SU-DHL-6 (cell line): Measurements from ENCODE around the gene PITPNM3.

Experiments
- H2AFZ ChIP-seq: fragments of 200-600 bp; sonication (generic); 2 replicates; pipeline ENCODE4 v1.6.1; 2014; ENCODE audit warnings: low read depth, mild to moderate bottlenecking, moderate library complexity, mixed read lengths, antibody characterized with exemption, low read length; ENCODE audit not compliant: severe bottlenecking
- H3F3A ChIP-seq: fragments of 200-600 bp; shearing (Covaris generic); 2 replicates; pipeline ENCODE4 v1.6.0; 2016; ENCODE audit warnings: antibody characterized with exemption, mild to moderate bottlenecking; ENCODE audit not compliant: insufficient read depth
- H3K27ac ChIP-seq: fragments of 200-600 bp; sonication (generic); 2 replicates; pipeline ENCODE4 v1.5.1; 2016; ENCODE audit warnings: low read depth, mild to moderate bottlenecking, low read length, moderate library complexity, mixed read lengths
- H3K27me3 ChIP-seq: fragments of 200-600 bp; sonication (generic), shearing (Covaris generic); 2 replicates; pipeline ENCODE4 v1.6.0; 2014; ENCODE audit warnings: mild to moderate bottlenecking, low read length
- H3K36me3 ChIP-seq: fragments of 200-600 bp; sonication (generic); 2 replicates; pipeline ENCODE4 v1.6.1; 2014; ENCODE audit warnings: mild to moderate bottlenecking, low read length, mixed read lengths
- H3K4me2 ChIP-seq: fragments of 300-600, 200-600 bp; shearing (Covaris generic), sonication (generic); 2 replicates; pipeline ENCODE4 v1.6.0; 2014; ENCODE audit warnings: low read length, low read depth, mild to moderate bottlenecking; ENCODE audit not compliant: poor library complexity, severe bottlenecking
- H3K4me3 ChIP-seq: fragments of 200-600 bp; sonication (generic); 2 replicates; pipeline ENCODE4 v1.5.1; 2014; ENCODE audit warnings: antibody characterized with exemption, low read length, mild to moderate bottlenecking, mixed read lengths; ENCODE audit not compliant: insufficient read depth, poor library complexity, severe bottlenecking
- H3K79me2 ChIP-seq: fragments of 200-600 bp; sonication (generic); 2 replicates; pipeline ENCODE4 v1.6.1; 2014; ENCODE audit warnings: mild to moderate bottlenecking, low read length, moderate library complexity; ENCODE audit not compliant: insufficient read depth
- H3K9ac ChIP-seq: fragments of 200-600 bp; sonication (generic); 2 replicates; pipeline ENCODE4 v1.7.0; 2014; ENCODE audit warnings: mild to moderate bottlenecking, low read length
- H3K9me2 ChIP-seq: fragments of 200-600 bp; sonication (generic); replicated peaks from 2 replicates; pipeline ENCODE4 v1.6.1; 2014; ENCODE audit warnings: low read length; ENCODE audit not compliant: insufficient read depth
- H3K9me3 ChIP-seq: fragments of 200-600 bp; sonication (generic); 2 replicates; pipeline ENCODE4 v1.6.1; 2014; ENCODE audit warnings: low read length, mixed read lengths; ENCODE audit not compliant: insufficient read depth
- H4K20me1 ChIP-seq: fragments of 200-600 bp; sonication (generic); 2 replicates; pipeline ENCODE4 v1.6.1; 2014; ENCODE audit warnings: low read depth, mild to moderate bottlenecking, antibody characterized with exemption, low read length, moderate library complexity, mixed read lengths
- CTCF ChIP-seq: fragments of 200-600 bp; sonication (generic); IDR thresholded peaks from one replicate; pipeline ENCODE4 v1.5.1; 2017; ENCODE audit warnings: antibody characterized with exemption, mild to moderate bottlenecking, low read length, moderate library complexity; ENCODE audit not compliant: insufficient read depth, poor library complexity, severe bottlenecking
- EZH2phosphoT487 ChIP-seq: fragments of 200-600 bp; sonication (generic), shearing (Covaris generic); conservative IDR thresholded peaks from 2 replicates; pipeline ENCODE4 v1.6.1; 2018; ENCODE audit warnings: mild to moderate bottlenecking, antibody characterized with exemption, low read length, moderate library complexity, mixed read lengths

PITPNM3 gene

GRCh38 chr17:6602141-6602540, 45.8 kb upstream of the PITPNM3 start:
- H3K27me3 ChIP-seq = no peaks in the 10 kb centered on the region
- H3K9ac ChIP-seq = no peak overlapping the region
- H3K9me3 ChIP-seq = no peaks in the 10 kb centered on the region
- no peaks in the 10 kb centered on the region for H3F3A ChIP-seq
- H2AFZ ChIP-seq = no peak overlapping the region
- H3K27ac ChIP-seq = no peak overlapping the region
- no peaks in the 10 kb centered on the region for H3K9me2 ChIP-seq
- no peaks in the 10 kb centered on the region for H3K79me2 ChIP-seq
- H3K4me2 ChIP-seq = no peak overlapping the region
- no peaks in the 10 kb centered on the region for H4K20me1 ChIP-seq
- peaks cover 3% of the 10 kb centered on the region; the same call in 1 of the 2 replicates for H3K36me3 ChIP-seq
- TF ChIP-seq EZH2phosphoT487 = no peak
- no peak for TF ChIP-seq CTCF
- no peak overlapping the region for H3K4me3 ChIP-seq

DNA sequence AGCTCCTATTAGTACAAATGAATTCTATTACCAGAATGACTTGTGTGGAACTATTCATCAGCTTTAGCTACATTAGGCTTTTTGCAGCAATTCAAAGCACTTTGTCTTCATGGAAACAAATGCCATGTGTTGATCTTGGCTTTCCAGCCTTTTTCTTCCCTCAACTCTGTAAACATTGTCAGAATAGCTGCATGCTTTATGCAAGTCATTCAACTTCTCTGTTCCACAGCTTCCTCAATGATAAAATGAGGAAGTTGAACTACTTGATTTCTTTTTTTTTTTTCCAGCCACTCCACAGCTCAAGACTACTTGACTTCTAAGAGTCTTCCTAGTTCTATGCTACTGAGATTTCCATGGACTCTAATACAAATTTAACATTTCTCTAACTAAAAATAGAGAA, 43.0 kb upstream of the PITPNM3 start:
- H3K4me2 ChIP-seq = no peak overlapping the region
- H3K9me2 ChIP-seq = no peaks in the 10 kb centered on the region
- no peak overlapping the region for H3K4me3 ChIP-seq
- H3F3A ChIP-seq = no peaks in the 10 kb centered on the region
- H3K79me2 ChIP-seq = no peaks in the 10 kb centered on the region
- peaks cover 3% of the 10 kb centered on the region; the same call in 1 of the 2 replicates for H3K36me3 ChIP-seq
- H3K27ac ChIP-seq = no peak overlapping the region; the same call in 1 of the 2 replicates
- H3K27me3 ChIP-seq = no peaks in the 10 kb centered on the region
- no peaks in the 10 kb centered on the region for H4K20me1 ChIP-seq
- TF ChIP-seq CTCF (no peak), EZH2phosphoT487 (no peak)
- no peaks in the 10 kb centered on the region for H3K9me3 ChIP-seq
- no peak overlapping the region for H3K9ac ChIP-seq
- H2AFZ ChIP-seq = peak overlapping the region; percentile 1

DNA sequence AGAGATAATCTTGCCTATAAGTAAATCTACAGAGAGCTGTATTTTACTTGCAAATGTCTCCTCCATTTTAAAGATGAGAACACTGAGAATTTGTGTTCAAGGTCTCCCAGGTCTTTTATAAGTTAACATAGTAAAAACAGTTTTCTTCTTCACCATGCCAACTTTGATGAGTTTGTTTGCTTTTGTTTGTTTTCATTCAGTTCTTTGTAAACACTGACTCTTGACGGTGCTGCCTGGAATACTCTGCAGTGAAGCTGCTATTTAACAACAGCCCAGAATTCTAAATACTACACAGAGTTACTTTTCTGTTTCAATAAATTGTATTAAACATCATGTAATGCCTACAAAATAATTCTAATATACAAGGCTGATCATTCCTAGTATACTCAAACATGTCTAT, 41.4 kb upstream of the PITPNM3 start:
- H3K4me3 ChIP-seq = no peak overlapping the region
- H4K20me1 ChIP-seq = no peaks in the 10 kb centered on the region
- no peak overlapping the region for H2AFZ ChIP-seq
- no peak overlapping the region for H3K9ac ChIP-seq
- TF ChIP-seq CTCF (no peak), EZH2phosphoT487 (no peak)
- no peak overlapping the region for H3K4me2 ChIP-seq
- H3K79me2 ChIP-seq = no peaks in the 10 kb centered on the region
- no peaks in the 10 kb centered on the region for H3F3A ChIP-seq
- H3K9me2 ChIP-seq = no peaks in the 10 kb centered on the region
- H3K36me3 ChIP-seq = peaks cover 3% of the 10 kb centered on the region; the same call in 1 of the 2 replicates
- no peaks in the 10 kb centered on the region for H3K27me3 ChIP-seq
- no peak overlapping the region for H3K27ac ChIP-seq
- no peaks in the 10 kb centered on the region for H3K9me3 ChIP-seq
